Astrocyte of the cerebellum (primary cell): ENCODE measurements around the gene AMDHD2.
"Not testable (repeated sequence)": the region's sequence is repeated elsewhere in the genome, so short reads cannot be mapped to it uniquely, and the experiment has no call there.

Source experiments
- DNase-seq: peaks from one replicate; pipeline ENCODE4 v3.0.0-alpha.2; 2011; ENCODE audit warnings: low read depth
- H3K4me3 ChIP-seq: 2 replicates; pipeline ENCODE4 v1.5.1; 2011; ENCODE audit warnings: mild to moderate bottlenecking, low read depth, low read length, moderate library complexity
- in situ Hi-C: cut with HindIII; loops from 2 replicates; pipeline ENCODE4 v1.10.0; 2017; ENCODE audit warnings: low sequenced_read_pairs
- TF ChIP-seq, protein P1 (sequence below): IDR thresholded peaks from 2 replicates; pipeline ENCODE4 v1.5.1; 2012; ENCODE audit warnings: low read length, low read depth, moderate library complexity, mild to moderate bottlenecking; ENCODE audit errors: missing control alignments

Gene AMDHD2

DNA sequence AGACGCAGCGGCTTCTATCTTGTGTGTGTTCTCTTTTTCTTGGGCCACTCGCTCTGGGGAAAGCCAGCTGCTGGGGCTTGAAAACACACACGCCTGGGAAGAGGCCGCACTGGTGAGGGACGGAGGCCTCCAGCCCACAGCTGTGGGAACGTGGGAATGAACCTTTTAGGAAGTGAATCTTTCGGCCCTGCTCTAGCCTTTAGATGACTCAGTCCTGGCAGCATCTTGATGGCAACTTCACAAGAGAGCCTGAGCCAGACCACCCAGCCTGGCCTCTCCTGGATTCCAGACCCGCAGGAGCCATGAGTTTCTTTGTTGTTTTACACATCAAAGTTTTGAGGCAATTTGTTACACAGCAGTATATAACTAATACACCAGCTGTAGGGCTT is 15.4 kb downstream of the AMDHD2 start:
- peak; percentile 62 for DNase-seq
- no peak overlapping the region for H3K4me3 ChIP-seq
- TF ChIP-seq, protein P1, sequence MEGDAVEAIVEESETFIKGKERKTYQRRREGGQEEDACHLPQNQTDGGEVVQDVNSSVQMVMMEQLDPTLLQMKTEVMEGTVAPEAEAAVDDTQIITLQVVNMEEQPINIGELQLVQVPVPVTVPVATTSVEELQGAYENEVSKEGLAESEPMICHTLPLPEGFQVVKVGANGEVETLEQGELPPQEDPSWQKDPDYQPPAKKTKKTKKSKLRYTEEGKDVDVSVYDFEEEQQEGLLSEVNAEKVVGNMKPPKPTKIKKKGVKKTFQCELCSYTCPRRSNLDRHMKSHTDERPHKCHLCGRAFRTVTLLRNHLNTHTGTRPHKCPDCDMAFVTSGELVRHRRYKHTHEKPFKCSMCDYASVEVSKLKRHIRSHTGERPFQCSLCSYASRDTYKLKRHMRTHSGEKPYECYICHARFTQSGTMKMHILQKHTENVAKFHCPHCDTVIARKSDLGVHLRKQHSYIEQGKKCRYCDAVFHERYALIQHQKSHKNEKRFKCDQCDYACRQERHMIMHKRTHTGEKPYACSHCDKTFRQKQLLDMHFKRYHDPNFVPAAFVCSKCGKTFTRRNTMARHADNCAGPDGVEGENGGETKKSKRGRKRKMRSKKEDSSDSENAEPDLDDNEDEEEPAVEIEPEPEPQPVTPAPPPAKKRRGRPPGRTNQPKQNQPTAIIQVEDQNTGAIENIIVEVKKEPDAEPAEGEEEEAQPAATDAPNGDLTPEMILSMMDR, result no peak
- in situ Hi-C loops, result no loop called here

DNA sequence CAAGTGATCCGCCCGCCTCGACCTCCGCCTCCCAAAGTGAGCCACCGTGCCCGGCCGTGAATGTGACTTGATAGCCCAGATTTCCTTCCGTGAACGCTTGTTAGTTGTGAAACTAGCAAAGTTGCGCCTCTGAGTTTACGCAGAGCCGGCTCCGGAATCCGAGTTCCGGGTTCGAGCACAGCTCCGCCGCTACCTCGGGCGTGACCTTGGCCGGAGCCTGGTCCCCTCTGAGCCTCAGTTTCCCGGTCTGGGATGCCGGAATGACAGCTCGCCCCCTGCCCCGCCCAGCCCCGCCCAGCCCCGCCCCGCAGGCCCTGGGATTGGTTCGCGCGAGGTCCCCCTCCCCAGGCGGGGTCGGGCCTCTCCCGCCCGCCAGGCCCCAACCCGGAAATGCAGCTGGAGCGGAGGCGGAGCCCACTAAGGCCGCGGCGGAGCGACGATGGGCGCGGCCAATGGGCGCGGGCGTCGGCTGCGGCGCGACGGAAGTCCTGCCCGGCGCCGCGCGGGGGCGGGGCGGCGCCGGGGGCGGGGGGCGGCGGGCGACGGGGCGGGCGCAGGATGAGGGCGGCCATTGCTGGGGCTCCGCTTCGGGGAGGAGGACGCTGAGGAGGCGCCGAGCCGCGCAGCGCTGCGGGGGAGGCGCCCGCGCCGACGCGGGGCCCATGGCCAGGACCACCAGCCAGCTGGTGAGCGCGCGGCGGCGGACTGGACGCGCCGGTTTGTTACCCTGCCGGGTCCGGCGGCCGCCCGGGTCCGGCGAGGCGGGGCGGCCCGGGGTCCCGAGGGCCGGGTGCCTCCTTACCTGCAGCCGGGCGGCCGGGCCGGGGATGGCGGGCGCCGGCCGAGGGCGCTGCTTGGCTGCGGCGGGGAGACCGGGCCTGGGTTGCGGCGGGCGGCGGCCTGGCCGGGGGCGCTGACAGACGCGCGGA is 17.5 kb downstream of the AMDHD2 start, which contains the start of gene PDPK1:
TSS of gene PDPK1 (plus strand) at position 571 of the 929 bp plus-strand sequence. CDS start at position 663, 92 bp downstream.
- TF ChIP-seq, protein P1, result no peak
- H3K4me3 ChIP-seq, result peak within 1 kb of the TSS; percentile 50
- in situ Hi-C loops, result no loop called here
- peak; percentile 85 for DNase-seq

DNA sequence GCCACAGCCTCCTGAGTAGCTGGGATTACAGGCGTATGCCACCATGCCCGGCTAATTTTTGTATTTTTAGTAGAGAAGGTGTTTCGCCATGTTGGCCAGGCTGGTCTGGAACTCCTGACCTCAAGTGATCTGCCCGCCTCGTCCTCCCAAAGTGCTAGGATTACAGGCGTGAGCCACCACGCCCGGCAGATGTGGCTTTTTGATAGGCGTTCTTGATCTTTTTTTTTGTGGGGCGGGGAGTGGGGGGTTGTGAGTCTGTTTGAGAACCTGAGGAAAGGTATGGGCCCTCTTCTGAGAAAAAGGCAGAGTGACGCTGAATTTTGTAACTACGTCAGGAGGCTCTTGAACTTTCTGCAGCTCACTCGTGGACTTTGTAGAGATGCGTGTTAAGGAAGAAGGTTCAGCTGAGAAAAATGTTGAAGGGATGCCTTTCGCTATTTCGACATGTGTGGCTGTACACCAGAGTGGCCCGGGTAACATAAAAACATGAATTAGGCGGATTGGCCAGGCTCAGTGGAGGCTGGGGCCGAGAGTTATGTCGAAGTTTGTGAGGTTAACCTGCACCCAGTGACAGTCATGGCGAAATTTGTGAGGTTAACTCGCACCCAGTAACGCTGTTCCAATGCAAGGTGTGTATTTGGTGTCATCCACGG is 19.1 kb downstream of the AMDHD2 start:
- in situ Hi-C loops, DNase-seq: not testable (repeated sequence)
- peak overlapping the region; percentile 5 for H3K4me3 ChIP-seq

DNA sequence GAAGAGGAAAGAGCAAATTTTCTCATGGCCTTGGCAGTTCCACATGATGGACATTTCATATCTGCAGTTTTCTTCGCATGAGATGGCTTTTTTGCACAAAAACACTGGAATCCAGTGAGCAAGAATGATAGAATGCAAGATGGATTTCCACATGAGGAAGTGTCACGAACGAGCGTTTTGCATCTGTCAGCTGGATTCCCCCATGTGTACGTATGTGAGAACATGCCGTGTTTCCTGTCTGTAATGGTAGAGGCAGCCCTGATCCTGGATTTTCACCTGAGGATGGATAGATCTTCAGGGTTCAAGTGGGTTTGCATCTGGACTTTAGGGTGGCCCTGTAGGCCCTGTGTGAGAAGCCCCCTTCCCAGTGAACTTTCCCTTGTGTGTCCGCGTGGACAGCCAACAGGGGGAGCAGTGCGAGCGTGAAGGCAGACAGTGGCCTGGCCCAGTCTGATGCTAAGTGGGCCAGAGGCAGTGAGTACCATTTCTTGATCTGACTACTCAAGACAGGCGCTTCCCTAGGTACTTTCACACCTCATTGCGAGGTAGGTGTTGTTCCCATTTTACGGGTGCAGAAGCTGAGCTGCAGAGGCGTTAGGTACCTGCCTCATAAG is 19.8 kb downstream of the AMDHD2 start:
- TF ChIP-seq, protein P1, result peak; percentile 49
- H3K4me3 ChIP-seq, DNase-seq, in situ Hi-C loops: not testable (repeated sequence)

DNA sequence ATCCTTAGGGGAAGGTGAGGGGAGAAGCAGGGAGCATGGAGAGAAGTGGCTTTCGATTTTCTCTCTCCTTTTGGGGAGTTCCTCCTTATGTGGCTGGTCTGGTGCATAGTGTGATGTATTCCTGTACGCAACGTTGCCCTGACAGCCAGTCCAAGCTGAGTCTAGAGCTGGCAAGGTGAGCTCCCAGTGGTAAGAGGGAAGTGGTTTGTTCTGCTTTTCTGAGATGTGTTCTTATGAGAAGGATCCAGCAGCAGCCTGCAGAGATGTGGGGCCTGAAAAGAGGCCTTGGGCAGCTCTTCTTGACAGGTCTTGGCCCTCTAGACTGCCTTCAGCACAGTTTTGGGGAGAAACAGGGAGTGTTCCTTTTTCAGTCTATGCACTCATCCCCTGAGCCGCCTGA is 20.7 kb downstream of the AMDHD2 start:
- DNase-seq, in situ Hi-C loops, H3K4me3 ChIP-seq: not testable (repeated sequence)

DNA sequence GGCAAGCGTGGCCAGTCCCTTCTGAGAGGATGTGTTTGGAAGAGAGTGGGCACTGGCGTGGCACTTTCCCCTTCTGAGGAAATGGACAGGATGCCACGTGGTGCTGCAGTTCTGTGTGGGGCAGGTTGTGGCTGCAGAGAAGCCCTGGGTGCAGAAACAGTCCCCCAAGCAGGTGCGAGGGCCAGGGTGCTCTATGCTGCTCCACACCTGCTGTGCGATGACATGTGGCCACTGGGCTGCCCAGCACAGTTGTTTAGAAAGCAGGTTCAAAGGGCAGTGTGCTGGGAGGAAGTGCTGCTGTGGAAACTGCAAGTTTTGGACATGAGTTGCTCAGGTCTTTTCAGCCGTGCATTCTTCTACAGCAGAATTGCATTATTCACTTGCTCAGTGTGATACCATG is 21.2 kb downstream of the AMDHD2 start:
- H3K4me3 ChIP-seq, in situ Hi-C loops, DNase-seq: not testable (repeated sequence)

DNA sequence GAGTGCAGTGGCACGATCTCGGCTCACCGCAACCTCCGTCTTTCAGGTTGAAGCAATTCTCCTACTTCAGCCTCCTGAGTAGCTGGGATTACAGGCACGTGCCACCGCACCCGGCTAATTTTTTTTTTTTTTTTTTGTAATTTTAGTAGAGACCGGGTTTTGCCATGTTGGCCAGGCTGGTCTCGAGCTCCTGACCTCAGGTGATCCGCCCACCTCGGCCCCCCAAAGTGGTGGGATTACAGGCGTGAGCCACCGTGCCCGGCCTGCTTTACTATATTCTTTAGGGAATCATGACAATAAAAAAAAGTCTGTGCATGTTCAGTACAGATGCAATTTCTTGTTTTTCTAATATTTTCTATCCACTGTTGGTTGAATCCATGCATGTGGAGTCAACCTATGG is 23.6 kb downstream of the AMDHD2 start:
- DNase-seq, in situ Hi-C loops, H3K4me3 ChIP-seq: not testable (repeated sequence)

DNA sequence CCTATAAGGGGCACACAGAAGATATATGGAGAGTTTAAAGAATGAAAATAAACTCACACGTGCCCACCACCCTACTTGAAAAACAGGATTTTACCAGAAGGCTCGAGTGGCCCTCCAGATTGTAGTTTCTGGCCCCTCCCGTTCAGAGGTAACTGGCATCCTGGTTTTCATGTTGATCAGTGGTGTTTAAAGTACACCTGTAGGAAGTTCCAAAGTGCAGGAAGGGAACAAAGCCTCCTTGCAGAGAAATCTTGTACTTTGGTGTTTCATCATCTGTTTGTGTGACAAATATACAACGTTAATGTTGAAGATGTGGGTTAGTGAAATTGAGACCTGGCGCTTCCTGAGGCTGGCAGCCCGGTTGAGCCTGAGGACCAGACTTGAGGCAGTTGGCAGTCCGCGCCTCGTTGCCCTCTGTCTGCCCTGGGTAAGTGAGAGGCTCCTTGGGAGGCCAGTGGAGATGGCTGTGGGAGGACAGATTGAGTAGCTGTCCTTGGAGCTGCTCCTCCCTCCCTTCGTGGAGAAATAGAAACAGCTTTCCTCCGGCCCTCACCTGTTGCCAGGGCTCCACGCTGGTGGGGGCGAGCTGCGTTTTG is 30.2 kb downstream of the AMDHD2 start:
- DNase-seq, H3K4me3 ChIP-seq, in situ Hi-C loops: not testable (repeated sequence)

DNA sequence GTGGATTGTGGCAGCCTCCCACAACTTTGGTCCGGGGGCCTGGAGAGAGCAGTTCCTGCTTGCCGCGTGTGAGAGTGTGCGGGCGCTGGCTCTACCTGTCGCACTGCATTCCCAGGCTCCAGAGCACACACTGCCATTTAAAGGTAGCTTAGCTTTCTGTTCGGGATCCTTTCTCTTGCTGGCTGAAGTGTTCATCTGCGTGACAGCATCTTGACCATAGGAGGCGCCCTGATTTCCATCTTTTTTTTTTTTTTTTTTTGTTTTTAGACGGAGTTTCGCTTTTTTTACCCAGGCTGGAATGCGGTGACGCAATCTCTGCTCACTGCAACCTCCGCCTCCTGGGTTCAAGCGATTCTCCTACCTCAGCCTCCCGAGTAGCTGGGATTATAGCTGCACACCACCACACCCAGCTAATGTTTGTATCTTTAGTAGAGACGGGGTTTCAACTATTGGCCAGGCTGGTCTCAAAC is 31.3 kb downstream of the AMDHD2 start:
- in situ Hi-C loops, DNase-seq, H3K4me3 ChIP-seq: not testable (repeated sequence)

DNA sequence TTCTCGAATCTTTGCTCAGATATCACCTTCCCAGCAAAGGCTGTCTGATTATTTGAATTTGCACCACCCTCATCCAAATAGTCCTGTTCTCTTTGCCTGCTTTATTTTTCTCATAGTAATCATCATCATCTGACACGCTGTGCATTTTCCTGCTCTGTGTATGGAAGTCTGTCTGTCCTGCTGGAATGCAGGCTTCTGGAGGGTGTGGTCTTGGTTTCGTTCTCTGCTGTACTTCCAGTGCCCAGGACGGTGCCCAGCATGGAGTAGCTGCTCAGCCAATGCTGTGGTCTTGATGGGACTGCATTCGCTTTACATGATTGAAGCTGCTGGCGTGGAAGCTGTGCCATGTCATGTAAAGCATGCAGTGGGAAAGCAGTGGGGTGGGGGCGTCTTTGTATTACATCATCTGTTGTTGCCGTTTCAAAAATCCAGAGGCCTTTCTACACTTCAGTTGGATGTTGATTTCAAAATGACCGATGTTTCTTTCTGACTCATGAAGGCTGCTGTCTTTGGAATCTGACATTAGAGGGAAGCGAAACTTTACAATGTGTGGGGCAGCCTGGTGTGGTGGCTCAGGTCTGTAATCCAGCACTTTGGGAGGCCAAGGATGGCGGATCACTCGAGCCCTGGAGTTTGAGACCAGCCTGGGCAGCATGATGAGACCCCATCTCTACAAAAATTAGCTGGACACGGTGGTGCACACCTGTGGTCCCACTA is 34.7 kb downstream of the AMDHD2 start:
- DNase-seq, H3K4me3 ChIP-seq, in situ Hi-C loops: not testable (repeated sequence)

DNA sequence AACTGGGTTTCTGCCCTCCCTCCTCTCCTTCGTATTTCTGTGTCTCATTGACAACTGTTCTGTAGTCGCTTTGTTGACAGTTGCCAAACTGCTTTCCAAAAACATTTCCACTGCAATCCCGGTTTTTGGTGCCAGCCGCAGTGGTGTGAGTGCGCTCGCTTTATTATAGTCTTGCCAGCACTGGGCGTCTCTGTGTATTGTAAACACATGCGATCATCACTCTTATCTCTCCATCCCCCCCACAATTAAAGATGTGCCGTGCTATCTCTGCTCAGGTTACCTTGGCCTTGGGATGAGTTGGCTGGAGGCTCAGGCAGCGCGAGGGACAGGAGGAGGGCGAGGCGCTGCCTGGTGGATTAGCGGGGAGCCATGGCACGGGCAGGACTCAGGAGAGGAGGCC is 37.0 kb downstream of the AMDHD2 start:
- H3K4me3 ChIP-seq, in situ Hi-C loops: not testable (repeated sequence)

DNA sequence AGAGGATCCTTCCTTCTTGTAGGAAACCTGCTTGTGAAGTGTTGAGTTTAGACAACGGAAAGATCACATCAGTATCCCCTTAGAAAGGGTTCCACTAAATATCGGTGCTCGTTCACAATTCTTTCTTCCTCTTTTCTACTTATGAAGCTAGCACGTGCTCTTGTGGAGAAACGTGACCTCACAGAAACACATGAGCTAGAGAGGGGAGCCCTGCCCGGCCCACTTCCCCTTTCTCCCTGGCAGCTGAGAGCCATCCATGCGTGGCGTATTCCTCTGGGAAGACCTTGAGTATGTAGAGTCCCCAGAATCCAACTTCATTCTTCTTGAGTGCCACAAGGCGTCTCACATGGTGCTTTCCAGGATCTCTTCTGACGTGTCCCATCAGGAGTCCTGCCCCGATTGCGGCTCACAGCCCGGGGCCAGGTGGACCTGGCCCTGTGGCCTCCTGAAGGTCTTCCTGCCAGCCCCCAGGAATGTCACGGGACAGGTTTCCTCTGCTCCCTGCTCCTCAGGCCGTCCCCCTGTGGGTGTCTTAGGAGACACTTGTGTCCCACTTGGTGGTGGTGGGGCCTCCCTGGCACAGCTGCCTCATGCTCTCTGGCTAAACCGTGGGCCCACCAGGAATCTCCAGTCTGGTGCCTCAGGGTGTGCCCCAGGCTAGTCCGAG is 40.1 kb downstream of the AMDHD2 start:
- in situ Hi-C loops, DNase-seq, H3K4me3 ChIP-seq: not testable (repeated sequence)

More for the DNA sequence above, 37.0 kb downstream of the AMDHD2 start:
- DNase-seq, result not testable (repeated sequence)
